ENCODE data around the gene TMEM192.

- TF ChIP-seq, protein P1, sequence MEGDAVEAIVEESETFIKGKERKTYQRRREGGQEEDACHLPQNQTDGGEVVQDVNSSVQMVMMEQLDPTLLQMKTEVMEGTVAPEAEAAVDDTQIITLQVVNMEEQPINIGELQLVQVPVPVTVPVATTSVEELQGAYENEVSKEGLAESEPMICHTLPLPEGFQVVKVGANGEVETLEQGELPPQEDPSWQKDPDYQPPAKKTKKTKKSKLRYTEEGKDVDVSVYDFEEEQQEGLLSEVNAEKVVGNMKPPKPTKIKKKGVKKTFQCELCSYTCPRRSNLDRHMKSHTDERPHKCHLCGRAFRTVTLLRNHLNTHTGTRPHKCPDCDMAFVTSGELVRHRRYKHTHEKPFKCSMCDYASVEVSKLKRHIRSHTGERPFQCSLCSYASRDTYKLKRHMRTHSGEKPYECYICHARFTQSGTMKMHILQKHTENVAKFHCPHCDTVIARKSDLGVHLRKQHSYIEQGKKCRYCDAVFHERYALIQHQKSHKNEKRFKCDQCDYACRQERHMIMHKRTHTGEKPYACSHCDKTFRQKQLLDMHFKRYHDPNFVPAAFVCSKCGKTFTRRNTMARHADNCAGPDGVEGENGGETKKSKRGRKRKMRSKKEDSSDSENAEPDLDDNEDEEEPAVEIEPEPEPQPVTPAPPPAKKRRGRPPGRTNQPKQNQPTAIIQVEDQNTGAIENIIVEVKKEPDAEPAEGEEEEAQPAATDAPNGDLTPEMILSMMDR (IDR thresholded peaks at IDR 0.05) = no peak
- no peak for TF ChIP-seq POLR2A (IDR thresholded peaks at IDR 0.05)
Measured at GRCh38 chr4:165079476-165079875, 33.2 kb downstream of the TMEM192 start.
